DMS153 treated with DMSO at 0.1 percent for 48 hours (cell line): ENCODE data around the gene MCM6.
"Not testable (repeated sequence)": the region's sequence is repeated elsewhere in the genome, so short reads cannot be mapped to it uniquely, and the experiment has no call there.

Experiments used
- DNase-seq: peaks from one replicate; lab custom pipeline; 2025; ENCODE audit not compliant: unreplicated experiment; lab: John Stamatoyannopoulos, UW

The MCM6 gene

GRCh38 chr2:135876066-135876711 lies at the start of gene MCM6:
Gene MCM6, minus strand, starts transcription at chr2:135876443. Its CDS starts 78 bp downstream, at chr2:135876365.
- DNase-seq: peak; percentile 97

GRCh38 chr2:135925571-135925970 lies 49.3 kb upstream of the MCM6 start:
- DNase-seq: no peak

- DNase-seq: peak; percentile 57
Observed at GRCh38 chr2:135916207-135916606, 40.0 kb upstream of the MCM6 start.

- no peak for DNase-seq
Observed at GRCh38 chr2:135914485-135914884, 38.2 kb upstream of the MCM6 start.

GRCh38 chr2:135913727-135914365 lies 37.6 kb upstream of the MCM6 start:
- peak; percentile 16 for DNase-seq

GRCh38 chr2:135909976-135910375 lies 33.7 kb upstream of the MCM6 start:
- no peak for DNase-seq

GRCh38 chr2:135905679-135906078 lies 29.4 kb upstream of the MCM6 start:
- no peak for DNase-seq

GRCh38 chr2:135904341-135904989 lies 28.2 kb upstream of the MCM6 start:
- DNase-seq: no peak

- DNase-seq: no peak
Observed at GRCh38 chr2:135903650-135904049, 27.4 kb upstream of the MCM6 start.

- no peak for DNase-seq
Observed at GRCh38 chr2:135899567-135899966, 23.3 kb upstream of the MCM6 start.

GRCh38 chr2:135898234-135898786 lies 22.1 kb upstream of the MCM6 start:
- DNase-seq: no peak

GRCh38 chr2:135894930-135895329 lies 18.7 kb upstream of the MCM6 start:
- DNase-seq: no peak

- no peak for DNase-seq
Observed at GRCh38 chr2:135893374-135893794, 17.1 kb upstream of the MCM6 start.

- no peak for DNase-seq
Observed at GRCh38 chr2:135890835-135891234, 14.6 kb upstream of the MCM6 start.

GRCh38 chr2:135890149-135890548 lies 13.9 kb upstream of the MCM6 start:
- no peak for DNase-seq

- DNase-seq: not testable (repeated sequence)
Observed at GRCh38 chr2:135888587-135888986, 12.3 kb upstream of the MCM6 start.

GRCh38 chr2:135885709-135886108 lies 9.5 kb upstream of the MCM6 start:
- no peak for DNase-seq

GRCh38 chr2:135882415-135882814 lies 6.2 kb upstream of the MCM6 start:
- no peak for DNase-seq

GRCh38 chr2:135876770-135877169 lies 527 bp upstream of the MCM6 start:
- not testable (repeated sequence) for DNase-seq

GRCh38 chr2:135875491-135876065 lies 665 bp downstream of the MCM6 start:
- peak; percentile 5 for DNase-seq

- no peak for DNase-seq
Observed at GRCh38 chr2:135874777-135875365, 1.4 kb downstream of the MCM6 start.
